ENCODE results near the gene CAPN3.

DNA sequence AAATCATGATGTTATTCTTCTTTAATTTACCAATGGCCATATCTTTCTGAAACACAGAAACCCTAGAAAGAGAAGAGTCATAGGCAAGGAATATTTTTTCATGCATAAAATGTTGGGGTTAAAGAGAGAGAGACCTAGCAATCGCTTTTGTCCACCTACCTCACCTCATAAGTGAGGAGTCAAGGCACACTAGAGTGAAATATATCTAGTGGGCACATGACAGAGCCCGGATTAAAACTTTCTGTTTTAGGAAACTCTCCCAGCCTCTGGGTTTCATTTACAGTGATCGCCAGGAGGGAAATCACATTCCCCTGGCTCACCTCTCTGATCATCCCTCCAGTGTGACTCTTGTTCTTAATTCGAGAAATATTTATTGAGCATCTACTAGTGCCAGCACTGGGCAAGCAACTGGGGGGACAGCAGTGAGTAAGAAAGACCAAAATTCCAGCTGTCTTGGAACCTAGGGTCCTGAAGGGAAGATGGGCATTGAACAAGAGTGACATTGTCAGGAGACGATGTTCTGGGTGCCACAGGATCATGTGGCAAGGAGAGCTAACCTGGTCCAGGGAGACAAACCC, 1.3 kb downstream of the CAPN3 start:
- TF ChIP-seq, protein P1, sequence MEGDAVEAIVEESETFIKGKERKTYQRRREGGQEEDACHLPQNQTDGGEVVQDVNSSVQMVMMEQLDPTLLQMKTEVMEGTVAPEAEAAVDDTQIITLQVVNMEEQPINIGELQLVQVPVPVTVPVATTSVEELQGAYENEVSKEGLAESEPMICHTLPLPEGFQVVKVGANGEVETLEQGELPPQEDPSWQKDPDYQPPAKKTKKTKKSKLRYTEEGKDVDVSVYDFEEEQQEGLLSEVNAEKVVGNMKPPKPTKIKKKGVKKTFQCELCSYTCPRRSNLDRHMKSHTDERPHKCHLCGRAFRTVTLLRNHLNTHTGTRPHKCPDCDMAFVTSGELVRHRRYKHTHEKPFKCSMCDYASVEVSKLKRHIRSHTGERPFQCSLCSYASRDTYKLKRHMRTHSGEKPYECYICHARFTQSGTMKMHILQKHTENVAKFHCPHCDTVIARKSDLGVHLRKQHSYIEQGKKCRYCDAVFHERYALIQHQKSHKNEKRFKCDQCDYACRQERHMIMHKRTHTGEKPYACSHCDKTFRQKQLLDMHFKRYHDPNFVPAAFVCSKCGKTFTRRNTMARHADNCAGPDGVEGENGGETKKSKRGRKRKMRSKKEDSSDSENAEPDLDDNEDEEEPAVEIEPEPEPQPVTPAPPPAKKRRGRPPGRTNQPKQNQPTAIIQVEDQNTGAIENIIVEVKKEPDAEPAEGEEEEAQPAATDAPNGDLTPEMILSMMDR (IDR thresholded peaks at IDR 0.05): no peak
- no peak for TF ChIP-seq POLR2AphosphoS5 (IDR thresholded peaks at IDR 0.05)
- TF ChIP-seq POLR2A (IDR thresholded peaks at IDR 0.05): no peak
